ENCODE measurements around the gene EPS15.

DNA sequence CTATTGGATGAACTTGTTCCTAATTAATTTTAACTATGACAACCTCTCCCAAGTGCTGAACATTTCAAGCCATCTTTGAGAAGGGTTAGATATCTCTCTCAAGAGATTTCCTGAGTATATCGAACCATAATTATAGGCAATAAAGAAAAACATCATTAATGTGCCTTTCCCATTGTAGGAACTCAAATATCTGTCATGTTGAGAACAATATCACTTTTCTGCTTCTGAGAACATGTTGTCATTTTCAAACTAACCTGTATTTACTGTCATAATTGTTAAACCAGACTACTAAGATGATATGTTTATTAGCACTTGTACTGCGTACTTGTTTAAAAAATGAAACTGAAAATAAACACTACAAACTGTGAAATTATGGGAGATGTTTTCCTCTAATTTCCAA is 4.3 kb downstream of the EPS15 start:
- TF ChIP-seq CTCF (IDR thresholded peaks at IDR 0.05; ENCODE audit: low read length) (no peak), EZH2 (optimal IDR thresholded peaks at IDR 0.05; ENCODE audit: low read depth, low read length) (no peak), EZH2phosphoT487 (IDR thresholded peaks at IDR 0.05; ENCODE audit: low read length) (no peak)

All from MM.1S (cell line).